ENCODE measurements around the gene USE1.

Gene USE1

DNA sequence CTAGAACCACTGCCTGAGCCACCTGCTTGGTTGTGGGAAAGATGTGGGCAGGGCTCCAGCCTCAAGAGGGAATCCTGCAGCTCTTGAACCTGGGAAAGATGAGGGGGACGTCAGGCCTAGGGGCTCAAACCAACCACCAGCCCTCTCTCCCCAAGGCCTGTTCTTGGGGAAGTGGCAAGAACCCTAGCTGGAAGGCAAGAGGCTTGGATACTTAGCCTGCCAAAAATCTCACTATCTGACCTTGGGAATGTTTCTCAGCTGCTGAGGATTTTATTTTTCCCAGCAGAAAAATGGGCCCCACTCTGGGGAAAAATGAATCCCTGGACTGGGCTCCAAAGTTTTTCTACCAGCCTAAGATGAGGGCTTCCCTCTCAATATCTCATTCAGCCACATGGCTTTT lies 44.8 kb downstream of the USE1 start:
- Histone ChIP-seq H3K4ac (ENCODE audit: low read depth, low read length) (no peak overlapping the region), H3K4me1 (ENCODE audit: control insufficient read depth in 1 of 2, insufficient read depth in 2 of 2, low read length in 2 of 2) (peaks cover 10 to 11% of the 10 kb centered on the region in 2 experiments), H4K12ac (ENCODE audit: low read depth, low read length) (no peak overlapping the region), H2AFZ (ENCODE audit: insufficient read depth, low read length, poor library complexity) (no peak overlapping the region), H3K9me3 (ENCODE audit: insufficient read depth, low read depth, low read length) (peaks cover 9% of the 10 kb centered on the region), H3K14ac (ENCODE audit: low read length) (no peak overlapping the region), H3K18ac (ENCODE audit: low read length) (no peak overlapping the region), H3K79me1 (ENCODE audit: low read length) (peaks cover 17% of the 10 kb centered on the region), H2BK120ac (ENCODE audit: insufficient read depth, low read length, poor library complexity) (no peak overlapping the region), H3K9ac (ENCODE audit: low read length) (no peak overlapping the region), H2BK5ac (ENCODE audit: low read depth, low read length, poor library complexity) (no peak overlapping the region), H4K8ac (ENCODE audit: low read depth, low read length) (no peak overlapping the region), H3K4me2 (ENCODE audit: low read length) (no peak overlapping the region), H3K23ac (ENCODE audit: low read length) (no peak overlapping the region), H3K27ac (ENCODE audit: low read depth, low read length) (no peak overlapping the region), H3K79me2 (ENCODE audit: control insufficient read depth, insufficient read depth, low read length, poor library complexity) (no peaks in the 10 kb centered on the region), H2BK12ac (ENCODE audit: low read length) (no peak overlapping the region), H3K4me3 (ENCODE audit: low read depth, low read length) (no peak overlapping the region), H3K27me3 (ENCODE audit: insufficient read depth, low read length) (no peaks in the 10 kb centered on the region), H2AK5ac (ENCODE audit: low read length) (no peak overlapping the region), H4K91ac (ENCODE audit: low read depth, low read length) (no peak overlapping the region), H3K36me3 (ENCODE audit: control insufficient read depth in 1 of 2, insufficient read depth in 2 of 2, low read length in 2 of 2) (peaks cover 8 to 11% of the 10 kb centered on the region in 2 experiments)
- no peak for DNase-seq
- no CpG with 5 or more reads among the region's 1 CpG for WGBS (ENCODE audit: extremely low coverage, insufficient coverage, insufficient read length)

DNA sequence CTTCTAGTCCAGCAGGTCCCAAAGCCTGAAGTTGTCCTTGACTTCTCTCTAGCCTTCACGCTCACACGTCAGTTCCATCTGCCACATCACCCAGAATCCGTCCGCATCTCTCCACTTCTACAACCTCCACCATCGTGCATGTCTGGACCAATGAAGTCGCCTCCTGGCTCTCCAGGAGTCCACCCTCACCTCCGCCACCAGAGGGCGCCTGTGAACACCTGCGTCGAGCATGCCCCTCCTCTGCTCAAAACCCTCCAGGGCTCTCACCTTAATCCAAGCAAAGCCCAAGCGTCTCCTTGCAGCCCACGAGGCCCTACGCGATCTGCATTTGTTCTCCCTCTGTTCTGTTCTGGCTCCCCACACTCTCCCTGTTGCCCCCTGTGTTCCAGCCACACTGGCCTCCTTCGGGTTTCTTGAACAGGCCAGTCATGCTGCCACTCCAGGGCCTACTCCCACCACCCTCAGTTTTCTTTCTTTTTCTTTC lies 45.7 kb downstream of the USE1 start:
- peaks cover 8 to 11% of the 10 kb centered on the region in 2 experiments for H3K36me3 ChIP-seq (ENCODE audit: control insufficient read depth in 1 of 2, insufficient read depth in 2 of 2, low read length in 2 of 2)
- H3K9ac ChIP-seq (ENCODE audit: low read length), result no peak overlapping the region
- H3K27ac ChIP-seq (ENCODE audit: low read depth, low read length), result no peak overlapping the region
- no peak overlapping the region for H2BK120ac ChIP-seq (ENCODE audit: insufficient read depth, low read length, poor library complexity)
- no peak overlapping the region for H2BK12ac ChIP-seq (ENCODE audit: low read length)
- H2AFZ ChIP-seq (ENCODE audit: insufficient read depth, low read length, poor library complexity), result peak overlapping the region; percentile 9
- H4K12ac ChIP-seq (ENCODE audit: low read depth, low read length), result no peak overlapping the region
- no peak overlapping the region for H2BK5ac ChIP-seq (ENCODE audit: low read depth, low read length, poor library complexity)
- peaks cover 9 to 13% of the 10 kb centered on the region in 2 experiments for H3K4me1 ChIP-seq (ENCODE audit: control insufficient read depth in 1 of 2, insufficient read depth in 2 of 2, low read length in 2 of 2)
- H3K79me1 ChIP-seq (ENCODE audit: low read length), result peaks cover 21% of the 10 kb centered on the region
- no peaks in the 10 kb centered on the region for H3K79me2 ChIP-seq (ENCODE audit: control insufficient read depth, insufficient read depth, low read length, poor library complexity)
- H3K4me3 ChIP-seq (ENCODE audit: low read depth, low read length), result no peak overlapping the region
- H4K91ac ChIP-seq (ENCODE audit: low read depth, low read length), result no peak overlapping the region
- no peak overlapping the region for H3K14ac ChIP-seq (ENCODE audit: low read length)
- peaks cover 9% of the 10 kb centered on the region for H3K9me3 ChIP-seq (ENCODE audit: insufficient read depth, low read depth, low read length)
- H3K27me3 ChIP-seq (ENCODE audit: insufficient read depth, low read length), result no peaks in the 10 kb centered on the region
- no peak overlapping the region for H3K23ac ChIP-seq (ENCODE audit: low read length)
- no peak overlapping the region for H3K4ac ChIP-seq (ENCODE audit: low read depth, low read length)
- H3K4me2 ChIP-seq (ENCODE audit: low read length), result no peak overlapping the region
- no peak overlapping the region for H2AK5ac ChIP-seq (ENCODE audit: low read length)
- no peak overlapping the region for H3K18ac ChIP-seq (ENCODE audit: low read length)
- peak; percentile 88 to 96 for DNase-seq
- H4K8ac ChIP-seq (ENCODE audit: low read depth, low read length), result no peak overlapping the region
- no CpG with 5 or more reads among the region's 15 CpGs for WGBS (ENCODE audit: extremely low coverage, insufficient coverage, insufficient read length)

DNA sequence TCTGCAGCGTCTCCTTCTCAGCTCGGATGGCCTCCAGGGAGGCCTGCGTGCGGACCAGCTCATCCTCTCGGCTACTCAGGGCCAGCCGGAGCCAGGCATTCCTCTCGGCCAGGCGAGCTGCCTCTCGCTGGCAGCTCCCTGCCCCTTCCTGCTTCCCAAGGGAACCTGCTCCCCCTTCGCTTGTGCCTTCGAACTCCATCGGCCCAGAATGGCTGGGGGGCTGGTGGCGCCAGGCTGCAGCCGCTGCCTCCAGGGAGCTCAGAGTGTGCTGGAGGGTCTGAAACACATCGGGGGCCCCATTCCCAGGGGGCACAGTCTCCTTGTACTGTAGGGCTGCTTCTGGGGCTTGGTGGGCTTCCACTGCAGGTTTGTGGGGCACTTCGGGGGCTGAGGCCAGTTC lies 47.4 kb downstream of the USE1 start:
- no peak overlapping the region for H2AFZ ChIP-seq (ENCODE audit: insufficient read depth, low read length, poor library complexity)
- H3K4me3 ChIP-seq (ENCODE audit: low read depth, low read length), result no peak overlapping the region
- H2BK120ac ChIP-seq (ENCODE audit: insufficient read depth, low read length, poor library complexity), result no peak overlapping the region
- H4K8ac ChIP-seq (ENCODE audit: low read depth, low read length), result no peak overlapping the region
- no peak overlapping the region for H3K14ac ChIP-seq (ENCODE audit: low read length)
- H3K9ac ChIP-seq (ENCODE audit: low read length), result no peak overlapping the region
- H3K4me1 ChIP-seq (ENCODE audit: control insufficient read depth in 1 of 2, insufficient read depth in 2 of 2, low read length in 2 of 2), result peaks cover 13% of the 10 kb centered on the region in 2 experiments
- H2AK5ac ChIP-seq (ENCODE audit: low read length), result peak overlapping the region; percentile 8
- WGBS (ENCODE audit: extremely low coverage, insufficient coverage, insufficient read length), result no CpG with 5 or more reads among the region's 16 CpGs
- H4K12ac ChIP-seq (ENCODE audit: low read depth, low read length), result no peak overlapping the region
- peaks cover 3% of the 10 kb centered on the region for H3K79me2 ChIP-seq (ENCODE audit: control insufficient read depth, insufficient read depth, low read length, poor library complexity)
- no peak overlapping the region for H3K27ac ChIP-seq (ENCODE audit: low read depth, low read length)
- no peaks in the 10 kb centered on the region for H3K27me3 ChIP-seq (ENCODE audit: insufficient read depth, low read length)
- peak overlapping the region; percentile 45 for H4K91ac ChIP-seq (ENCODE audit: low read depth, low read length)
- no peak overlapping the region for H3K4ac ChIP-seq (ENCODE audit: low read depth, low read length)
- no peak overlapping the region for H2BK5ac ChIP-seq (ENCODE audit: low read depth, low read length, poor library complexity)
- no peak overlapping the region for H3K18ac ChIP-seq (ENCODE audit: low read length)
- no peak overlapping the region for H3K23ac ChIP-seq (ENCODE audit: low read length)
- H2BK12ac ChIP-seq (ENCODE audit: low read length), result peak overlapping the region; percentile 1
- H3K9me3 ChIP-seq (ENCODE audit: insufficient read depth, low read depth, low read length), result peaks cover 9% of the 10 kb centered on the region
- peaks cover 8 to 11% of the 10 kb centered on the region in 2 experiments for H3K36me3 ChIP-seq (ENCODE audit: control insufficient read depth in 1 of 2, insufficient read depth in 2 of 2, low read length in 2 of 2)
- peaks cover 29% of the 10 kb centered on the region for H3K79me1 ChIP-seq (ENCODE audit: low read length)
- no peak for DNase-seq
- no peak overlapping the region for H3K4me2 ChIP-seq (ENCODE audit: low read length)

DNA sequence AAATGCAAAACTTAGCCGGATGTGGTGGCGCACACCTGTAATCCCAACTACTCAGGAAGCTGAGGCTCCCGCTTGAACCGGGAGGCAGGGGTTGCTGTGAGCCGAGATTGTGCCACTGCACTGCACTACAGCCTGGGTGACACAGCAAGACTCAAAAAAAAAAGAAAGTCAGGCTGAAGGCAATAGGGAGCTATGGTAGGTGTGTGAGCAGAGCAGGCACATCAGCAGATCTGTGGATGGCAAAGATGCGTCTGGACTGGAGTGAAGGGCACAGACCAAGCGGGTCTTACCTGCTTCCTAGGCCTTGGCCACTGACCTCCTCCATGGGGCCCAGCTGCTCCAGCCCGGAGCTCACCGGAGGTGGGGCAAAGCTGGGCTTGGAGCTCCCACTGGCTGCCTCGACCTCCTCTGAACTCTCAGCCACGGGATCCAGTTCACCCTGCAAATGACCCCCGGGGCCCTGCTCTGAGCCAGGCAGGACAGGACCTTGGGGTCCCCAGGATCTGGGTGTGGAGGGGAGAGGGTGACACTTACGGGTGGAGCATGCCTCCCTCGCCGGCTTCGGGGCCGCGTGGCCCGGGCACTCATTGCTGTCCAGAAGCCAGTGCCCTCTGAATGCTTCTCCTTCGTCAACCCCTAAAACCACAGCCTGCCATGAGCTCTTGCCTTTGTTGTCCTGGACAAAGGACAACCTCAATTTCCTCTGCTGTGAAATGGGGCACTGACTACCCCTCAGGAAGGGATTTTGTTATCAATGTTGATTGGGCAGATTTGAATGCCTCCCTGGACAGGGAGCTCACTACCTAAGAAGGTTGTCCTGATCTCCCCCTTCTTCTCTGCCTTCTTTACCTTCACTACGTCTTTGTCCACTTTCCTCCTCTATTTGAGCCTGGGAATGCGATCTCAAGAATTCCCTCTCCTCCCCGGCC lies 48.8 kb downstream of the USE1 start:
- H3K18ac ChIP-seq (ENCODE audit: low read length), result peak overlapping the region; percentile 2
- no peak overlapping the region for H3K23ac ChIP-seq (ENCODE audit: low read length)
- H3K27ac ChIP-seq (ENCODE audit: low read depth, low read length), result no peak overlapping the region
- H3K4me2 ChIP-seq (ENCODE audit: low read length), result no peak overlapping the region
- no peak overlapping the region for H3K4me3 ChIP-seq (ENCODE audit: low read depth, low read length)
- DNase-seq, result no peak
- peak overlapping the region; percentile 19 for H3K4ac ChIP-seq (ENCODE audit: low read depth, low read length)
- peaks cover 7% of the 10 kb centered on the region for H3K79me2 ChIP-seq (ENCODE audit: control insufficient read depth, insufficient read depth, low read length, poor library complexity)
- peak overlapping the region; percentile 70 for H2AK5ac ChIP-seq (ENCODE audit: low read length)
- peak overlapping the region; percentile 36 for H3K14ac ChIP-seq (ENCODE audit: low read length)
- no peaks in the 10 kb centered on the region for H3K27me3 ChIP-seq (ENCODE audit: insufficient read depth, low read length)
- H2AFZ ChIP-seq (ENCODE audit: insufficient read depth, low read length, poor library complexity), result no peak overlapping the region
- peaks cover 5 to 13% of the 10 kb centered on the region in 2 experiments for H3K36me3 ChIP-seq (ENCODE audit: control insufficient read depth in 1 of 2, insufficient read depth in 2 of 2, low read length in 2 of 2)
- peak overlapping the region; percentile 8 for H4K12ac ChIP-seq (ENCODE audit: low read depth, low read length)
- no peak overlapping the region for H3K9ac ChIP-seq (ENCODE audit: low read length)
- peaks cover 18% of the 10 kb centered on the region in 2 experiments for H3K4me1 ChIP-seq (ENCODE audit: control insufficient read depth in 1 of 2, insufficient read depth in 2 of 2, low read length in 2 of 2)
- peaks cover 9% of the 10 kb centered on the region for H3K9me3 ChIP-seq (ENCODE audit: insufficient read depth, low read depth, low read length)
- H3K79me1 ChIP-seq (ENCODE audit: low read length), result peaks cover 32% of the 10 kb centered on the region
- peak overlapping the region; percentile 26 for H2BK5ac ChIP-seq (ENCODE audit: low read depth, low read length, poor library complexity)
- peak overlapping the region; percentile 20 for H4K8ac ChIP-seq (ENCODE audit: low read depth, low read length)
- peak overlapping the region; percentile 83 for H2BK12ac ChIP-seq (ENCODE audit: low read length)
- H4K91ac ChIP-seq (ENCODE audit: low read depth, low read length), result peak overlapping the region; percentile 37
- H2BK120ac ChIP-seq (ENCODE audit: insufficient read depth, low read length, poor library complexity), result peak overlapping the region; percentile 27
- WGBS (ENCODE audit: extremely low coverage, insufficient coverage, insufficient read length), result no CpG with 5 or more reads among the region's 23 CpGs

Data from trophoblast cell (in vitro differentiated cells and primary cell).